GM12891 (cell line): ENCODE measurements around the gene NRXN3.

ENCODE experiments used
- DNase-seq: peaks from one replicate; pipeline ENCODE4 v3.0.0; 2011; ENCODE audit warnings: low spot score; ENCODE audit not compliant: insufficient read length
- FAIRE-seq: peaks from 2 replicates; lab custom pipeline; 2011; peaks lifted over from hg19 to GRCh38; lab: Jason Lieb, UNC
- PAX5 ChIP-seq: IDR thresholded peaks from 2 replicates; pipeline ENCODE4 v1.6.1; 2011; ENCODE audit warnings: low read length, moderate library complexity, mild to moderate bottlenecking; ENCODE audit not compliant: insufficient read depth, severe bottlenecking
- POLR2A ChIP-seq: IDR thresholded peaks from 2 replicates; pipeline ENCODE4 v1.6.1; 2011; ENCODE audit warnings: low read depth, low read length, control low read depth
- POLR2AphosphoS5 ChIP-seq: IDR thresholded peaks from 2 replicates; pipeline ENCODE4 v1.6.1; 2011; ENCODE audit warnings: low read depth, low read length, control low read depth
- POU2F2 ChIP-seq: IDR thresholded peaks from 2 replicates; pipeline ENCODE4 v1.6.1; 2011; ENCODE audit warnings: low read depth, mild to moderate bottlenecking, control low read depth, low read length, moderate library complexity
- SPI1 ChIP-seq: IDR thresholded peaks from 2 replicates; pipeline ENCODE4 v1.6.1; 2011; ENCODE audit warnings: low read depth, low read length, control low read depth
- TAF1 ChIP-seq: IDR thresholded peaks from 2 replicates; pipeline ENCODE4 v1.6.1; 2011; ENCODE audit warnings: low read depth, low read length, control low read depth

NRXN3 gene

DNA sequence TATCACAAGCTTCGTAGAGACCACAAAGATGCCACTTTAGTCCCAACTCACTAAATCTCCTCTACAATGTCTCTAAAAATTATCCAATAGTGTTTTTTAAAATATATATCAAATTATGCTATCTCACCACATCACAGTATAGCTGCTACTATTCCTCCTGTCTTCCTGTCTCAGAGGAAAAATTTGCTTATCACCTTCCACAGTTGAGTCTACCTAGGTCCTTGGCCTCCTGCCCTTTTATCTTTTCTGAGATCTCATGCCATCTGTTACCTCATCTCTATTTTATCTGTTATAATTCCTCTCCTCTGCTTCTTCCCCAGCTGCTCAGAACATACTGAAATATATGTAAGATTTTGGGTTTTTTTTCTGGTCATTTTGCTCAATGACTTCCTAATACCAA, 1473.0 kb downstream of the NRXN3 start:
- no peak for TF ChIP-seq POLR2AphosphoS5
- TF ChIP-seq POU2F2 = no peak
- no peak for TF ChIP-seq PAX5
- no peak for TF ChIP-seq TAF1
- TF ChIP-seq POLR2A = no peak
- no peak for TF ChIP-seq SPI1
- FAIRE-seq (no peak), DNase-seq (no peak)

DNA sequence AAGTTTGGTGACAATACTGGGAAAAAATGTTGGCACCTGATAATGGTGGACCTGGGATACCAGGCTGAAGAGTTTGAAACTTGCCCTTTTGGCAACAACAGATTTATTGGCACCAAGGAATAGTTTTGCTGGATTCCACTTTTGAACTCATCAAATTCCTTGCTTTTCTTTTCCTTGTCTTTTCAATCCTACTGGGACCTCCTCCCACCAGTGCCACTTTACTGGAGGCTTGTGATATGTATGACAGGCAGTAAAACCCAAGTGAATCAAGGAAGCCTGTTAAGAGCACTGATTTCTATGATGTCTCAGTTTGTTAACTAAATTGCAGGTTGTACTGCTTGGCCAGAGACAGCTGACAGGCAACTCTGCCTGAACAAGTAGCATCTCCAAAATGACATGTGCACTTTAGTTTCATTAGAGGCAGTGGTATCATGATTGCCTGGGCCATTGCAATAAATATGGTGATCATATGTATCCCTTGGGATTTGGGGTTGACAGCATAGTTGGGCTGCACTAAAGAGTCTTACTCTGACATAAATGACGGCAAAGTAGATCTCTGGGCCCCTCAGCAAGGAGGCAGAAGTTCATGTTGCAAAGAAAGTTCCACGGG, 1475.7 kb downstream of the NRXN3 start:
- no peak for FAIRE-seq
- no peak for TF ChIP-seq POU2F2
- TF ChIP-seq SPI1 = no peak
- no peak for TF ChIP-seq TAF1
- no peak for TF ChIP-seq PAX5
- no peak for TF ChIP-seq POLR2AphosphoS5
- no peak for TF ChIP-seq POLR2A
- DNase-seq = no peak

DNA sequence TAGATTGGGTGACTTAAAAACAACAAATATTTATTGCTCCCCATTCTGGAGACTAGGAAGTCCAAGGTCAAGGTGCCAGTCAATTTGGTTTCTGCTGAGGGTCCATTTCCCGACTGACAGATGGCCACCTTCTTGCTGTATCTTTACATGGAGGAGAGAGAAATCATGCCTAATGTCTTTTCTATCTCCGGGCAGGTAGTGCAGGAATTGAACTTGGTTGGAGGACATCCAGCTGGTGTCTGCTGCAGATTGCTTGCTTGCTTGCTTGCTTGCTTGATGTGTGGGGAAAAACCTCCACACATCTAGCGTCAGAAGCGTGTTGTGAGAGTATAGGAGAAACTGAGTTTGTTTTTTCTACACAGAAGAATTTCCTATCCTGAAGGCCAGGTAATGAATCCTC, 1479.7 kb downstream of the NRXN3 start:
- no peak for FAIRE-seq
- no peak for DNase-seq
- TF ChIP-seq POU2F2 (no peak), PAX5 (no peak), TAF1 (no peak), SPI1 (no peak), POLR2A (no peak), POLR2AphosphoS5 (no peak)

DNA sequence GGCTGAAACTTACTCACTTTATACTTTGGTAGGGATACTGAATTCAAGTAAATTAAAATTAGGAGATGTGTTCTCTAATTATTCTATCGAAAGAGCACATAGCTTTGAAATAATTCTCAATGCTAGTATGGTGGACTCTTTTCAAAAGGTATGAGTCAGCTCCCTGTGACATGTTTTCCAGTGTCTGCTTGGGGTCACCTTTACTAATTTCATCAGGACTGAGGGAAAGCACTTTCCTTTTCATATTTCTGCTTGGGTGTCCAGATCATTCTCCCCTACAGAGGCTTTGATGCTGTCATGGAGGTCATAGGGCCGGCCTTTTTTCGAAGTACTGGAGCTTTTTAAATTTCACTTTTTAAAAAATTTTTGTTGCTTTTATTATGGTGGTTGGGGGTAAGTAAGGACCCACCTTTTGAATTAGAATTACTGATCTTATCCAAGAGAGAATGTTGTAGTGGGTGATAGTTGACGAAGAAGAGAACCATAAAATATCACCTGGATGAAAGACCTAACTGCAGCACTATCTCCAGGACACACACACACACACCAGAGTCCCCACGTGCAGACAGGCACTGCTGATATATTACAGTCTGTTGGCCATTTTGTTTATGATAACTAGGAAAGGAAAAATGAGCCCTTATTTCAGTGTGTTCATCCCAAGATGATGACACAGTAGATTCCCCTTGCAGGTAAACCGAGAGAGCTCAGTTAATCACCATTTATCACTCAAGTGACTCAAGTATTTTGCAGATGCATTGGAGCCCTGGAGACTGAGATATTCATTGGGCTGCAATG, 1482.5 kb downstream of the NRXN3 start:
- TF ChIP-seq TAF1 = no peak
- no peak for TF ChIP-seq POU2F2
- no peak for TF ChIP-seq POLR2AphosphoS5
- no peak for TF ChIP-seq POLR2A
- TF ChIP-seq PAX5 = no peak
- TF ChIP-seq SPI1 = no peak
- FAIRE-seq (no peak), DNase-seq (no peak)

DNA sequence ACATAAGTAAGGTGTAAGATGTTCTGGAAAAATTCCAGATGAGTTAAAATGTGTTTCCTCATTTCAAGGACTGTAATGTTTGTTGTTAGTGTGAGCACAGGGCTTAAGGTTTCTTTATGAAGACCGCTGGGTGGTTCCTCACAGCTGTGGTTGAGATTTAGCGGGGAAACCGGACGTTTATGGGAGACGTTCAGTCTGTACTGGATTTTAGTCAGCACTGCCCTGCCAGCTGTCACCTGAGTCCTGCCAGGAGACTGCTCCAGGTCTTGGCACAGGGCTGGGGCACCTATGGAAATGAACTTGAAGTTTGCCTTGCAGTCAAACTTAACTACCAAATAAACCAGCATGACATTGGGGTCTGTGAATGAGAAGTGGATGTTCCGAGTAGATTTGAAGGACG, 1485.9 kb downstream of the NRXN3 start:
- no peak for TF ChIP-seq PAX5
- TF ChIP-seq TAF1 = no peak
- no peak for DNase-seq
- FAIRE-seq = no peak

DNA sequence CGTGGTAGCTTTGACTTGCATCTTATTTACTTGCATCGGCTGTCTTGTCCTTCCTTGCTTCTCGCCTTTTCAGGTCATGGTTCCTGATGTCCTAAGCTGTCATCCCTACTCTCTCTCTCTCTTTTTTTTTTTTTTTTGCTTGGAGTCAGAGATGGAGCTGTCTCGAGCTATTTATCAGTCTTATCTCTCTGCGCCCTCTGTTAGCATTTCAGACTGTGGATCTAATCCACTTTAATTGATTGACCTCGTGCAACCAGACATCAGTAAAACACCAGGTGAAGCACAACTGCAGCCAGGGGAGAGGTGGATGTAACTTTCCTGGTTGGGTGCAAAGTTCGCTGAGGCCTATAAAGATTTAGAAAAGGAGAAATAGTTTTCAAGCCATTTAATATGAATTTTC, 1486.3 kb downstream of the NRXN3 start:
- no peak for TF ChIP-seq TAF1
- TF ChIP-seq POLR2A = no peak
- TF ChIP-seq POU2F2 = no peak
- no peak for TF ChIP-seq PAX5
- TF ChIP-seq POLR2AphosphoS5 = no peak
- no peak for TF ChIP-seq SPI1
- FAIRE-seq (no peak), DNase-seq (no peak)

DNA sequence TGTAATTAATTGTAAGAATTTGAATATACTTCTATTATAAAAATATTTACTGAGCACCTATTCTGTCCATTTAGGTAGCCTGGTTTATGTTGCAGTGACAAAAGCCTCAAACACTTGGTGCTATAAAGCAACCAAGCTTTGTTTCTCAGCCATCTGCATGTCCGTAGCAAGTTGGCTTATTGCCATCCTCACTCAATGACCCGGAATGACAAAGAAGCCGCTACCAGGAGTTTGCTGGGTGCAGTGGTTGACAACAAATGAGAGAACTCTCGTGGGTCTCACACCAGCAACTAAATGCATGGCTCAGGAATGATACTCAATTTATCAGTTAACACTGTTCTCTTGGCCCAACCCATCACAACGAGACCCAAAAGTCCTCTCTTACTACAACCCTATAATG, 1488.0 kb downstream of the NRXN3 start:
- DNase-seq (no peak), FAIRE-seq (no peak)
- TF ChIP-seq POU2F2 = no peak
- no peak for TF ChIP-seq POLR2AphosphoS5
- TF ChIP-seq POLR2A = no peak

DNA sequence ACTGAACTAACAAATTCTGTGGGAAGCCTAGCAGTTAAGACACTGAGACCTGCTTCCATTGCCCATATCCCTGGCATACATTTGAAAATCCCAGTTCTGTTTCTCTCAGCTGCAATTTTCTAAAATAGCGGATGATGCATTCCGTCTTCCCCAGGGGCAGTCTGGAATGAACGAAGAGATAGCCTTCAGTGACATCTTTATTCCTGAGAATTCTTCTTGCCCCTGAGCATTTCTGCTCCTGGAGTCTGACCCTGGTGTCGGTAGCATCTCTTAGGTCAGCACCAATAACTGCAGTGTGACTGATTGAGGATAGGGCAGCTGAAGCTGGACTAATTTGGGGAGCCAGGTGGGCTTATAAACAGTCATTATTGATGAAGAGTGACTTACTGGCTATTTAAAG, 1488.6 kb downstream of the NRXN3 start:
- no peak for FAIRE-seq
- no peak for TF ChIP-seq TAF1
- no peak for TF ChIP-seq PAX5
- DNase-seq = no peak

DNA sequence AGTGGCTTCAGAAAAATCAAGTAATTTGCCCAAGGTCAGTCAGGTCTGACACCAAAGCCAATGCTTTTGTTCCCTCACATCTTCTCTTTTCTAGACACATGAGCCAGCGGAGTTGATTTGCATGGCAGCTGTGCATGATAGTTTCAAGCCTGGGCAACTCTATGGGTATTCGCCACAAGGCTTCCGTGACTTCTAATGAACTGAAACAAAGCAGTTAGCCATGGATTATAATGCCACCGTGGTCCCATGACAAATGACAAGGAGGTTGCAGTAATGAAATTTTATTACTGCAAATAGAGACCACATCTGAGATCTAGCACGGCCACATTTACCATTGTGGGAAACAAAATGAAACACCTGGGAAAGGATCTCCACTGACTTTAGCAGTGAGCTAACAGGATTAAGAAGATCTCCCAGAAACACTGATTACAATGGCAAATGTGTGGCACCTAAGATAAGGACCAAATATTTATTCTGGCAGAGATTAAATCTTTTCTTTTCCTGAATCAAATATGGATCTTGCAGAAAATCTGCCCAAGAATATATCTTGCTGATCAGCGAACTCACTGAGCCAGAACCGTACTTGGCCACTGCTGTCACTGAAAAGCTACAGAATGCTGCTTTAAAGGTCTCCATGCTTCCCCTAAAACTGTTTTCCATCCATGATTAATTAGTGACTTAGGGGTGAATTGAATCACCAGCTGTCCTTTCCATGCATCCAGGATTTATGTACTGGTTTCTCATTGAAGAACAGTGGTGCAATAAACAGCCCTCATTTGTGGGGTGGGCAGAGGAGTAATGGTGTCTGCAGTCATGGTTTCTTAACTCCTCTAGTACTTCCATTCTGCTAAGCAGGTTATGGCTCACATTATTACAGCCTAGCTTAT, 1490.1 kb downstream of the NRXN3 start:
- FAIRE-seq = no peak
- DNase-seq = no peak
- TF ChIP-seq PAX5 = no peak
- TF ChIP-seq SPI1 = no peak
- no peak for TF ChIP-seq TAF1
- TF ChIP-seq POU2F2 = no peak
- no peak for TF ChIP-seq POLR2A
- TF ChIP-seq POLR2AphosphoS5 = no peak
